HG03342 (cell line): ENCODE data around the gene APOBEC3H.

Source experiments
- ATAC-seq: cut with Tn5 transposase; IDR thresholded peaks from one replicate; pipeline ENCODE4 v1.9.1; 2021; ENCODE audit warnings: mild to moderate bottlenecking, moderate library complexity; ENCODE audit not compliant: unreplicated experiment

APOBEC3H gene

DNA sequence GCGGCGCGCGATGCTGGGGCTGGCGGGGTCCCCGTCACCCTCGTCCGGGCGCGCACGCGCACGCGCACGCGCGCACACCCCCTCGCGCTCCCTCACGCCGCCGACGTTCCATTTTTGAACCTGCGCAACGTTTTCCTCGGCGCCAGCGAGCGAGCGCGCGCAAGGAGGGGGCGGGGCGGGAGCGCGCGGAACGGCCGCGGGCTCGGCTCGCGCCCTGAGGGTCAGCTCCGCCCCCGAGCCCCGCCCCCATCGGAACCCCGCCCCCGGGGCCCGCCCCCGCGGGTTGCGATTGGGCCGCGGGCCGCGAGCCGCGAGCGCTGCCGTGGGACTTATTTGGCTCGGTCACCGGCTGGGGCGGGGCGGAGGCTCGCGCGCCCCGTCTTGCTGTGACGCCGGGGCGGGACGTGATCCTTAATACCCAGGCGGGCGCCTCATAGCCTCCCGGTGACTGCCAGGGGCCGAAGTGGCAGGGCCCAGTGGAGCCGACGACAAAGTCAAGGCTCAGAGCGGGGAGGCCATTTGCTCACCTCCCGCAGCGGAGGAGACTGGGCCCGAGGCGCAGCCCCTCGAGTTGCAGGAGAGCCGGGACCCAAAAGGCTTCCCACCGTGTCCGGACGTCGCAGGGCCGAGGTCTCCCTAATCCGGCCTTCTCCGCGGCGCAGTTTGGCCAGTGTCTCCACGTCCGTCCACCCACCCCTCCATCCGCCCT is 55.6 kb downstream of the APOBEC3H start, which contains the start of gene CBX7:
Gene CBX7 (minus strand): TSS at position 170 of the 709 bp plus-strand sequence. CDS start 236 bp downstream, outside the sequence.
- peak; percentile 71 for ATAC-seq

DNA sequence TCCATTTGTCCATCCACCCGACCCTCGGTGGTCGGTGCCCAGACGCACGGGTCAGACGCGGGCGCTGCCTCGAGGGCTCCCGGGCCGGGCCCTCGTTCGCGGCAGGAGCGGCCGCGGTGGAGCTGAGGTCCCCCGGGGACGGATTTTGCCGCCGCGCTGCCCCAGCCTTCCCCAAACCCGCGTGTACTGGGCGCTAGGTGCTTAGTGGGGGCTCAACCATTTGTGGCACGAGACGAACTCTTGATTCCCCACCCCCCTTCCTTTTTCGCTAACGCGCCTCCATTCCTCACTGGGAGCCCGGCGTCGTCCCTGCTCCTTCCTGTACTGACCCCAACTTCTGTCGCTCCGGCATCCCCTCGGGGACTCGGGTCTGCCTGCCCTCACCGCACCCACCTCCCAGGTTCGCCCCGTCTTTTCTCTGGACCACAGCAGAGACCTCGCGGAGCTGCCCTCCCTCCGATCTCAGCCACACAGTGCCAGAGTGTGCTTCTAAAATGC is 56.2 kb downstream of the APOBEC3H start:
- ATAC-seq: no peak
